HCT116 (cell line): Measurements from ENCODE around the gene TUBA1C. TPM values are rescaled to one million over a fixed set of nuclear protein-coding genes. Genes with fewer than 3 reads are reported as not detected.

Experiments used
- ATAC-seq: fragments of 200-7000 bp; cut with Tn5 transposase; 2 replicates; pipeline ENCODE4 v1.9.1; 2020; ENCODE audit warnings: mild to moderate bottlenecking, moderate library complexity
- BruUV-seq: library from RNA; stranded (reverse); fragments of 400-500 nt; replicated peaks from 2 replicates; lab custom pipeline; 2021; lab: Mats Ljungman, UMichigan
- CTCF ChIA-PET: fragments of 300-600 bp; sonication (Branson Sonifier 250); formaldehyde crosslinking; loops from one replicate; lab custom pipeline; 2021; ENCODE audit warnings: antibody characterized with exemption; lab: Charles Lee
- POLR2A ChIA-PET: fragments of 300-600, 350-600 bp; sonication (Branson Sonifier 250); formaldehyde crosslinking; loops from one replicate; lab custom pipeline; 2021; ENCODE audit warnings: antibody characterized with exemption; lab: Charles Lee
- RAD21 ChIA-PET, 2 experiments: fragments of 300-600 bp; sonication (Branson Sonifier 250); formaldehyde crosslinking; loops; one replicate each; lab custom pipeline; 2023; ENCODE audit warnings: low total read pairs in 2 of 2; ENCODE audit not compliant: uncharacterized antibody in 2 of 2, unreplicated experiment in 2 of 2, low non-redundant PET in 1 of 2; lab: Charles Lee
- DNase-seq: peaks from one replicate; pipeline ENCODE4 v3.0.0-alpha.2; 2010; ENCODE audit warnings: low read depth, low spot score
- H2AFZ ChIP-seq: fragments of 200-600 bp; shearing (Covaris generic), sonication (generic); 2 replicates; pipeline ENCODE4 v1.6.1; 2017; ENCODE audit warnings: low read depth, mixed run types, mixed read lengths, antibody characterized with exemption, low read length; ENCODE audit not compliant: poor library complexity, severe bottlenecking
- H3K27ac ChIP-seq: 2 replicates; pipeline ENCODE4 v1.5.1; 2012; ENCODE audit warnings: low read depth, low read length
- H3K27me3 ChIP-seq: fragments of 200-600 bp; sonication (generic); 2 replicates; pipeline ENCODE4 v1.6.1; 2016; ENCODE audit warnings: mixed run types, low read length, mixed read lengths; ENCODE audit not compliant: insufficient read depth
- H3K36me3 ChIP-seq, 2 experiments: fragments of 200-500 bp in 1 of 2; fragments of 200-600 bp in 1 of 2; sonication (Bioruptor generic) in 1 of 2; sonication (generic) in 1 of 2; 2 replicates each; pipeline versions ENCODE4 v1.5.1 to v1.6.1; 2014 to 2016; ENCODE audit warnings: low read length in 2 of 2, inconsistent platforms in 1 of 2, mixed read lengths in 1 of 2, mixed run types in 1 of 2; ENCODE audit not compliant: insufficient read depth in 2 of 2, control insufficient read depth in 1 of 2
- H3K4me1 ChIP-seq, 2 experiments: fragments of 200-600 bp in 1 of 2; sonication (generic) in 1 of 2; 2 replicates each; pipeline versions ENCODE4 v1.5.1 to v1.6.1; 2012 to 2017; ENCODE audit warnings: low read length in 2 of 2, inconsistent platforms in 1 of 2, mild to moderate bottlenecking in 1 of 2, mixed read lengths in 1 of 2, mixed run types in 1 of 2, moderate library complexity in 1 of 2; ENCODE audit not compliant: insufficient read depth in 2 of 2, control insufficient read depth in 1 of 2
- H3K4me2 ChIP-seq: fragments of 200-600 bp; sonication (generic); 2 replicates; pipeline ENCODE4 v1.6.1; 2017; ENCODE audit warnings: mixed run types, low read length, mixed read lengths
- H3K4me3 ChIP-seq, 2 experiments: fragments of 200-600 bp in 1 of 2; sonication (generic) in 1 of 2; replicated peaks in 1 of 2; 2 replicates each; pipeline ENCODE4 v1.5.1; 2011 to 2016; ENCODE audit warnings: low read length in 2 of 2, control low read depth in 1 of 2, low read depth in 1 of 2, mild to moderate bottlenecking in 1 of 2, mixed read lengths in 1 of 2, mixed run types in 1 of 2
- H3K79me2 ChIP-seq: fragments of 200-600 bp; sonication (generic); 2 replicates; pipeline ENCODE4 v1.6.1; 2017; ENCODE audit warnings: mild to moderate bottlenecking, mixed run types, low read length, moderate library complexity, mixed read lengths; ENCODE audit not compliant: insufficient read depth
- H3K9ac ChIP-seq: fragments of 200-600 bp; sonication (generic); 2 replicates; pipeline ENCODE4 v1.6.1; 2016; ENCODE audit warnings: low read length, mixed read lengths
- H3K9me2 ChIP-seq: fragments of 200-600 bp; sonication (generic), shearing (Covaris generic); 2 replicates; pipeline ENCODE4 v1.6.1; 2017; ENCODE audit warnings: mixed run types, mild to moderate bottlenecking, moderate library complexity; ENCODE audit not compliant: insufficient read depth
- H3K9me3 ChIP-seq, 2 experiments: fragments of 200-500 bp in 1 of 2; fragments of 200-600 bp in 1 of 2; sonication (Bioruptor generic) in 1 of 2; sonication (generic) in 1 of 2; 2 replicates each; pipeline ENCODE4 v1.6.1; 2014 to 2017; ENCODE audit warnings: low read length in 2 of 2, mixed read lengths in 2 of 2, inconsistent platforms in 1 of 2, low read depth in 1 of 2, mild to moderate bottlenecking in 1 of 2, mixed run types in 1 of 2, moderate library complexity in 1 of 2; ENCODE audit not compliant: control insufficient read depth in 1 of 2, insufficient read depth in 1 of 2
- H4K20me1 ChIP-seq: fragments of 200-600 bp; sonication (generic), shearing (Covaris generic); 2 replicates; pipeline ENCODE4 v1.6.1; 2017; ENCODE audit warnings: mixed run types, mild to moderate bottlenecking, moderate library complexity; ENCODE audit not compliant: insufficient read depth
- CEBPB ChIP-seq: IDR thresholded peaks from 2 replicates; pipeline ENCODE4 v1.6.1; 2012; ENCODE audit warnings: low read depth
- FOSL1 ChIP-seq: IDR thresholded peaks from 2 replicates; pipeline ENCODE4 v1.6.1; 2012; ENCODE audit warnings: low read depth
- intact Hi-C: fragments of 100-400 bp; cut with micrococcal nuclease; formaldehyde crosslinking; loops from 2 replicates; pipeline ENCODE4 v1.10.0; 2022
- total RNA-seq: library from RNA; stranded (reverse); gene quantifications from one replicate; pipeline ENCODE4 v1.2.1, GENCODE V29; 2021; ENCODE audit not compliant: unreplicated experiment
- TF ChIP-seq, protein P1 (sequence below), 3 experiments: fragments of 200-600 bp in 1 of 3; sonication (generic) in 1 of 3; IDR thresholded peaks in 2 of 3; conservative IDR thresholded peaks in 1 of 3; 2 replicates each; pipeline ENCODE4 v1.5.1; 2012 to 2017; ENCODE audit warnings: low read depth in 2 of 3, low read length in 2 of 3, antibody characterized with exemption in 1 of 3, borderline replicate concordance in 1 of 3, control low read depth in 1 of 3, mild to moderate bottlenecking in 1 of 3, mixed read lengths in 1 of 3, mixed run types in 1 of 3, moderate library complexity in 1 of 3; ENCODE audit not compliant: insufficient read depth in 1 of 3

The TUBA1C gene
- total RNA-seq, 1 experiment from 2014 or later: 571 TPM

GRCh38 chr12:49223122-49223521, 41.8 kb upstream of the TUBA1C start (continued):
- TF ChIP-seq, protein P1, sequence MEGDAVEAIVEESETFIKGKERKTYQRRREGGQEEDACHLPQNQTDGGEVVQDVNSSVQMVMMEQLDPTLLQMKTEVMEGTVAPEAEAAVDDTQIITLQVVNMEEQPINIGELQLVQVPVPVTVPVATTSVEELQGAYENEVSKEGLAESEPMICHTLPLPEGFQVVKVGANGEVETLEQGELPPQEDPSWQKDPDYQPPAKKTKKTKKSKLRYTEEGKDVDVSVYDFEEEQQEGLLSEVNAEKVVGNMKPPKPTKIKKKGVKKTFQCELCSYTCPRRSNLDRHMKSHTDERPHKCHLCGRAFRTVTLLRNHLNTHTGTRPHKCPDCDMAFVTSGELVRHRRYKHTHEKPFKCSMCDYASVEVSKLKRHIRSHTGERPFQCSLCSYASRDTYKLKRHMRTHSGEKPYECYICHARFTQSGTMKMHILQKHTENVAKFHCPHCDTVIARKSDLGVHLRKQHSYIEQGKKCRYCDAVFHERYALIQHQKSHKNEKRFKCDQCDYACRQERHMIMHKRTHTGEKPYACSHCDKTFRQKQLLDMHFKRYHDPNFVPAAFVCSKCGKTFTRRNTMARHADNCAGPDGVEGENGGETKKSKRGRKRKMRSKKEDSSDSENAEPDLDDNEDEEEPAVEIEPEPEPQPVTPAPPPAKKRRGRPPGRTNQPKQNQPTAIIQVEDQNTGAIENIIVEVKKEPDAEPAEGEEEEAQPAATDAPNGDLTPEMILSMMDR (IDR thresholded peaks at IDR 0.05 in 2 of 3, conservative IDR thresholded peaks at IDR 0.05 in 1 of 3; ENCODE audit: borderline replicate concordance in 1 of 3, insufficient read depth in 1 of 3, low read depth in 2 of 3, low read length in 2 of 3): no peak
- TF ChIP-seq CEBPB: no peak
- no peak for TF ChIP-seq FOSL1

DNA sequence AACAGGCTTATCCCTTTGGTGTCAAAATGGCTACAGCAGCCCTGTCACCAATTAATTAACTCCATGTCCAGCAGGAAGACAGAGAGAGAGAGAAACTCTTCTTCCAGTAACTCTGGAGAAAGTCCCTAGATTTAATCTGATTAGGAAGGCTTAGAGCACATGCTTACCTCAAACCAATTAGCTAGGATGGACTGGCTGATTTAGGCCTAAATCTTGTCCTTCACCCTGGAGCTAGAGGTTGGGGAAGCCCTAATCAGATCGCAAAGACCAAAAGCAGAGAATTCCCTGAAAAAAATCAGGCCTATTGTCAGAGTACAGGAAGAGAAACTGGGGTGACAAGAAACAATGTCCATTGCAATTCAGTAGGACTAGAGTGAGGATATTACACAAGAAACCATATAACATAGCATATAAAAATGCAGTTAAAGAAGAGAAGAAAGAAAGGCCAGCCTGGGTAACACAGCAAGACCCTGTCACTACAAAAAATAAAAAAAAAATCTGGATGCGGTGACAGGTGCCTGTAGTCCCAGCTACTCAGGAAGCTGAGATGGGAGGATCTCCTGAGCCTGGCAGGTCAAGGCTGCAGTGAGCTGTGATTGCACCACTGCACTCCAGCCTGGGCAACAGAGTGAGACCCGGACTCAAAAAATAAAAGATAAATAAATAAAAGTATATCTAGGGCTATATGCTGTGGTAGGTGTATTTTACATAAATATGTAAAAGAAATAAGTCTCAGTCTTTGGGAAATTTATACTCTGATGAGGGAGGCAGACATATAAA, 41.1 kb upstream of the TUBA1C start:
- no peaks in the 10 kb centered on the region for H3K27me3 ChIP-seq
- no peak for DNase-seq
- H3K36me3 ChIP-seq: no peaks in the 10 kb centered on the region
- no peaks in the 10 kb centered on the region for H3K79me2 ChIP-seq
- H3K9me3 ChIP-seq: no peaks in the 10 kb centered on the region
- ChIA-PET POLR2A (interaction anchor here (0.6 to 1.9 kb wide), 2 partner anchors 93 to 480 kb away, joined by 3 to 6 read pairs; partner anchors contain the start of gene TUBA1B), RAD21 (interaction anchor here in 1 of 2 experiments (1.2 kb wide), 1 partner anchor 11 kb away, joined by 5 read pairs; no protein-coding TSS in a partner anchor)
- H2AFZ ChIP-seq: peak overlapping the region; percentile 16
- no peak for ATAC-seq
- no peak overlapping the region for H3K4me3 ChIP-seq
- TF ChIP-seq FOSL1: no peak
- TF ChIP-seq, all 23 proteins: peak for 0
- no peak overlapping the region for H3K4me2 ChIP-seq
- no peak overlapping the region for H3K27ac ChIP-seq
- BruUV-seq: no TSS peak
- intact Hi-C loops: no loop called here
- peaks cover 6 to 17% of the 10 kb centered on the region in 2 experiments; a peak in 3 of 4 replicates for H3K4me1 ChIP-seq
- no peaks in the 10 kb centered on the region for H4K20me1 ChIP-seq
- CTCF ChIA-PET: interaction anchor here (1.4 to 3.2 kb wide), 2 partner anchors 11 to 12 kb away, joined by 5 to 23 read pairs; no protein-coding TSS in a partner anchor
- H3K9ac ChIP-seq: no peak overlapping the region
- no peaks in the 10 kb centered on the region for H3K9me2 ChIP-seq
